Smooth muscle cell of the coronary artery (primary cell): Measurements from ENCODE around the gene NQO2. TPM values are rescaled to one million over a fixed set of nuclear protein-coding genes. Genes with fewer than 3 reads are reported as not detected.

Experiments
- total RNA-seq: library from RNA; depleted of rRNA; stranded (reverse); fragments of >200 nt; gene quantifications from 2 replicates; pipeline ENCODE4 v1.2.3, GENCODE V29; 2014; ENCODE audit warnings: low replicate concordance

The NQO2 gene, protein sequence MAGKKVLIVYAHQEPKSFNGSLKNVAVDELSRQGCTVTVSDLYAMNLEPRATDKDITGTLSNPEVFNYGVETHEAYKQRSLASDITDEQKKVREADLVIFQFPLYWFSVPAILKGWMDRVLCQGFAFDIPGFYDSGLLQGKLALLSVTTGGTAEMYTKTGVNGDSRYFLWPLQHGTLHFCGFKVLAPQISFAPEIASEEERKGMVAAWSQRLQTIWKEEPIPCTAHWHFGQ
- total RNA-seq: 44.7 and 55.5 TPM in 2 replicates

DNA sequence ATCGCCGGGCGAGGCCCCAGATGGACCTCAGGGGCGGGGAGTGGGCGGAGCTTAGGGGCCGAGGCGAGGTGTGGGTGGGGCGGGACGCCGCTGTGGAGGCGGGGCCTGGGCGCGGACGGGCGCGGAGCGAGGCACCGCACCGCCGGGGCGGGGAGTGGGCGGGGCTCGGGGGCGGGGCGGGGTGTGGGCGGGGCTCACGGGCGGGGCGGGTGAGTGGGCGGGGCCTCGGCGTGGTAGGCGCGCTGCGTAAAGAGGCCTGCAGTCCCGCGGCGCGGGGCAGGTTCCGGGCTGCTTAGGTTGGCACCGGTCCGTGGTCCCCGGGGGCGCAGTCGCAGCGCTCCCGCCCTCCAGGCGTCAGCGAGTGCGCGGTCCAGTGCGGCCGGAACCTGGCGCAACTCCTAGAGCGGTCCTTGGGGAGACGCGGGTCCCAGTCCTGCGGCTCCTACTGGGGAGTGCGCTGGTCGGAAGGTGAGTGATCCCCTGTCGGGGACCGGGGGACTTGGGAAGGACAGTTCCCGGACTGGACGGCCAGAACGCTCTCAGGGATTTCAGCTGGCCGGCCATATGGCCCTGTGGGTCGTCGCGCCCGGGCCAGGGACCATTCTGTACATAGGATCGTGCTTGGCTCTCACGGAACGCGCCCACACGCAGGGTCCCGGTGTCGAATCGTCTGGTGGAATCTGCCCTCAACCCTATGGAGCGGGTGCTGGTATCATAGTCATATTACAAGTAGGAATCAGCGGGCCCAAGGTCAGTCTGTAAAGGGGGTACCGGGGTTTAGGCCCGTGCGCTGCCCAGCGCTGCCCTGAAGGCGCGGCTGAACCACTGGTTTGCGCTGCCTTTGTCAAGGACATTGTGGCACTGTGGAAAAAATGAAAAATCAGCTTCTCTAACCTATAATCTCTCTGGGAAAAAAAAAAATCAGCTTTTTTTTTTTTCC lies at the start of gene NQO2:
TSS of gene NQO2 (plus strand) at position 277 of the 940 bp plus-strand sequence. CDS start 6,659 bp downstream, outside the sequence.

DNA sequence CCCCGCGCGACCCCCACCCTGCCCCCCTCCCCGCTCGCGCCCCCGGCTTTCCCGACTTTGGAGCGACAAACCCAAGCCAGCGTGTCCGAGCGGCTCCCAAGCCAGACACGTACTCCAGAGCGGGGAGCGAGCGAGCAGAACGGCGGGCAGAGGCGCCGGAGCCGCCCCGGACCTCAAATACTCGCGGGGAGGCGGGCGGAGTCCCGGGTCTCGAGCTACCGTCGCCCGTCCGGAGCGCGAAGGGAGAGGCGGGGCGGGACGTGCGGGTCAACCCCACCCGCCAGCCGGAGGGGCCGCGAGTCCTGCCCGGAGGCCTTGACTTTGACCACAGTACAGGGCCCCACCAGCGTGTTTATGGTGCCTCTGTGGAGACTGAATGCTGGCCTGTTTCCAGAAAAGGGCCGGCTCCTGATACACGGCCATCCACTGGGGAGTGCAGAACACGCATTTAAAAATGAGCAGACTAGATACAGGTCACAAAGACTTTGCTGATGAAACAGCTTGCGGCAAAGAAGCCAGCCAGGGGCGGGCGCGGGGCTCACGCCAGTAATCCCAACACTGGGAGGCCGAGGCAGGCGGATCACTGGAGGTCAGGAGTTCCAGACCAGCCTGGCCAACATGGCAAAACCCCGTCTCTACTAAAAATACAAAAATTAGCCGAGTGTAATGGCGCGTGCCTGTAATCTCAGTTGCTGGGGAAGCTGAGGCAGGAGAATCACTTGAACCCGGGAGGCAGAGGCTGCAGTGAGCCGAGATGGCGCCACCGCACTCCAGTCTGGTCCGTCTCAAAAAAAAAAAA lies 28.1 kb upstream of the NQO2 start, which contains the start of gene SERPINB6:
TSS of gene SERPINB6 (minus strand) at position 148 of the 799 bp plus-strand sequence. CDS start 12,235 bp downstream, outside the sequence.

DNA sequence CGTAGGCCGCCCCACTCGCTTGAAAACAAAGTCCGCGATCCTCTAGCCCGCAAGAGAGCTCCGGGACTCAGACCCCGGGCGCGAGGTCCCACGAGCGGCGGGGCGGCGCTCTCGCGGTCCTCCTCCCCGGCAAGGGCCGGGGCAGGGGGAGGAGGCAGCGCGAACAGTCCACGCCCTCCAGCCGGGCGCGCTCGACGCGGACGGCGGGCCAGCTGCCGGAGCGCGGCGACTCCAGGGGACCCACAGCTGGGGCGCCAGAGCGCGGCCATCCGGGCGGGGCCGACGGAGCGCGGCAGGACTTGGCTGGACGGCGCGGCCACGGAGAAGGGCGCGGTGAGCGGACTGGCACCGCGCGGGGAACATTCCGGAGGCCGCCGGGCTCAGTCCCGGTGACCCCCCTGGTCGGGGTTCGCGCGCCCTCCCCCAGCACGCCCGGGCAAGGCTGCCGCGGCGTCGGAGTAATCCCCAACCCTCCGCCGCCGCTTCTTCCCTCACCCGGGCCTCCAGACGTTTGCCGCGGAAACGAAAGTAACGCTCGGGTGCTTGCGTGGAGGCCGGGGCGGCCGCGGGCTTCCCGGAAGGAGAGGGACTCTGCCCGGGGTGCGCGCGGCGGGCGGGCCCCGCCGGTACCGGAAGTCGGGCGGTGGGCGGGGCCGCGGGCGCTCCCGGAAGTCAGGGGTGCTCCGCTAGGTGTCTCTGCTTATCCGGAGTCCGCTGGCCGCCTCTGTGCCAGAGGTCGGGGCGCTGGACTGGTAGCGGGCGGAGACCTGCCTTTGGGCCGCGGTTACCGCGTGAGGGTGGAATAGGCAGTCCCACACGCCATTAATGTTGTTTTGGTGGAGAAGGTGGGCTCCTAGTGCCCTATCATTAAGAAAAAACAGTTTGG lies 68.9 kb downstream of the NQO2 start, which contains the start of gene RIPK1:
TSS of gene RIPK1 (plus strand) at position 166 of the 886 bp plus-strand sequence. CDS start 8,330 bp downstream, outside the sequence.

Other genes starting within 250 kb of the NQO2 start
- gene MYLK4, start 249.0 kb upstream of the NQO2 start, total RNA-seq: 0.30 and 0.47 TPM in 2 replicates
- 32.4 and 41.0 TPM in 2 replicates for gene WRNIP1, start 234.5 kb upstream of the NQO2 start, total RNA-seq
- gene SERPINB1, start 158.0 kb upstream of the NQO2 start, total RNA-seq: 5.4 and 14.7 TPM in 2 replicates
- 3.3 and 6.7 TPM in 2 replicates for gene SERPINB9, start 96.6 kb upstream of the NQO2 start, total RNA-seq
- 49.3 and 106 TPM in 2 replicates for gene SERPINB6, start 28.3 kb upstream of the NQO2 start, total RNA-seq
- gene RIPK1, start 68.6 kb downstream of the NQO2 start, total RNA-seq: 16.2 and 21.3 TPM in 2 replicates
- gene BPHL, start 118.8 kb downstream of the NQO2 start, total RNA-seq: 12.4 and 15.2 TPM in 2 replicates
- gene TUBB2A, start 157.7 kb downstream of the NQO2 start, total RNA-seq: 102 and 120 TPM in 2 replicates
- gene TUBB2B, start 227.8 kb downstream of the NQO2 start, total RNA-seq: 4.1 and 6.3 TPM in 2 replicates